Placental epithelial cell (primary cell): ENCODE measurements around the gene SUPT4H1. TPM values are rescaled to one million over a fixed set of nuclear protein-coding genes. Genes with fewer than 3 reads are reported as not detected.

ENCODE experiments used
- small RNA-seq: library from RNA; depleted of rRNA; stranded (forward); fragments of <200 nt; gene quantifications from one replicate; pipeline ENCODE3, GENCODE V24; 2012
- total RNA-seq: library from RNA; depleted of rRNA; stranded (reverse); fragments of >200 nt; gene quantifications from 2 replicates; pipeline ENCODE4 v1.2.3, GENCODE V29; 2012

The SUPT4H1 gene
- total RNA-seq: 40.0 and 51.4 TPM in 2 replicates

DNA sequence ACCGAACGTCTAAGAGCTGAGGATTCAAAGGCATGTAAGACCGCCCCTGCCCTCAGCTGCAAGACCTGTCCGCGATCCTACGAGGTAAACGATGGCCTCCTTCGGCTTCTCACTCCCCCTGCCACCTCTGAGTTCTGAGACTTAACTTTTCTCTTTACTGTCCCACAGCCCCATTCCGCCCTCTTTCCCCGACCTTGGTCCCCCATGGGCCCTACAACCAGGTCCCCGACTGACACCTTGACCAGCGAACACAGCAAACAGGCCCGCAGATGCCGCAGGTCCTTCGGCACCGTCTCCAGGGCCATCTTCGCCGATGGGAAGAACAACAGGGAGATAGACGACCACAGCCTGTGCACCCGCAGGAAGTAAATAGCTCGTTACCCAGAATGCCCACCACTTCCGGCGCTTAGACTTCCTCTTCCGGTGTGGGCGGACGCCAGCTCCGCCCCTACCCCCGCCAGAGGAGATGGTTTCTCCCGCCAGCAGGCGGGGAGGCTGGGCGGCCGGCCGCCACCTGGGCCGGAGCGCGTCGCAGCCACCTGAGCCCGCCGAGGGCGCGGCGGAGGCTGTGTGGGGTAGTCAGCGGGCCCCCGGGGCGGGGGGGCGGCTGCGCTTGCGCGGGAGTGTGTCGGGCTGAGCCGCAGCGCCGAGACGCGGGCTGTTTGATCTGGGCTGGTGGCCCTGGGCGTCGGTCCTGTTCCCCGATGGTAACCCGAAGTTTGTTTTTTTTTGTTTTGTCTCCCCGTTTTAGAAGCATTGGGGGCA is at the start of gene SUPT4H1:
TSS of gene SUPT4H1 (minus strand) at position 371 of the 765 bp plus-strand sequence. CDS start at position 305, 66 bp downstream.

DNA sequence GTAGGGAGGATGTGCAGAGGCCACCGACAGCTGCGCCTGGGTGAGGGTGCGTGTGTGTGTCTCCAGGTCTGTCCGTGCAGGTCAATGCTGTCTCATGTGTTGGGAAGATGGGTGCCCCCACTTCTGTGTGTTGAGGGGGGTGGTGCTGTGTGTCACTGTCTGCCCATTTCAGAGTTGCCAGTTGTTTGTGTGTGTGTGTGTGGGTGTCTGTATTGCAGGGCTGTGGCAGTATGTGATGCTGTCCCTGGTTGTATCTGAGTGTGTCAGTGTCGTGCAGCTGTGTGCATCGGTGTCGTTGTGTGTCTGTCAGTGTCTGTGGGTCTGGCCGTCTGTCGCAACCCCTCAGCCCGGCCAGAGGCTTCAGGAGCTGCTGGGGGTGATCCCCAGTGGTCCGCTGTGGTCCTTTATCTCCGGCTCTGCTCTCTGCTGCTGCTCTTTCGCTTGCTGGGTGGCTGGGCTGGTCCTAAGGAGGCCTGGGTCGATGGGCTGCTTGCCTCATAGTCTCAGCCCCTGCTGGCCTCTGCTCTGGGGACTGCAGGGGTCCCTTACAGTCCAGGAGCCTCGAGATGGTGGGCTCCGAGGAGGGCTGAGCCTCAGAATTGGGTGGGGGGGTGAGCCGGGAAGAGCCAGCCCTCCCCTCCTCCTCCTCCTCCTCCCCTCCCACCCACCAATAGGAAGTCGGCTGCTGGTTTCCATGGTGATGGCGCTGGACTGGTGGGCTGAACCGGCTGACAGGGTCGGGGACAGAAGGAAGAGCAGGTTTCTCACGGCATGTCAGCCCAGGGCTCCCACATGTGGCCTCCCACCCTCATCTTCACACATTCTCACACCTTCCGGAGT is 23.6 kb downstream of the SUPT4H1 start, which contains the start of gene TSPOAP1:
TSS of gene TSPOAP1 (minus strand) at position 601 of the 840 bp plus-strand sequence. CDS start 875 bp downstream, outside the sequence.

Small RNAs within 50 kb of the gene (small RNA-seq; reads per million reads assigned to genes)
- gene MIR4736: not detected

Other genes starting within 250 kb of the SUPT4H1 start
- gene OR4D1, start 203.8 kb downstream of the SUPT4H1 start, total RNA-seq: not detected in 2 replicates
- gene OR4D2, start 185.2 kb downstream of the SUPT4H1 start, total RNA-seq: not detected in 2 replicates
- not detected in 2 replicates for gene EPX, start 159.5 kb downstream of the SUPT4H1 start, total RNA-seq
- gene MKS1, start 132.9 kb downstream of the SUPT4H1 start, total RNA-seq: 13.4 and 18.8 TPM in 2 replicates
- not detected in 2 replicates for gene LPO, start 113.6 kb downstream of the SUPT4H1 start, total RNA-seq
- gene MPO, start 71.3 kb downstream of the SUPT4H1 start, total RNA-seq: under 0.01 TPM in 1 of 2 replicates, not detected in the other
- 0.43 and 15.3 TPM in 2 replicates for gene TSPOAP1, start 23.4 kb downstream of the SUPT4H1 start, total RNA-seq
- gene RNF43, start 65.3 kb upstream of the SUPT4H1 start, total RNA-seq: 0.22 and 2.0 TPM in 2 replicates
- gene HSF5, start 136.2 kb upstream of the SUPT4H1 start, total RNA-seq: under 0.01 and 0.11 TPM in 2 replicates
- 45.5 and 126 TPM in 2 replicates for gene MTMR4, start 162.4 kb upstream of the SUPT4H1 start, total RNA-seq